DMS 273 (cell line): ENCODE measurements around the gene TULP1.

Experiments
- DNase-seq: peaks from one replicate; lab custom pipeline; 2025; ENCODE audit not compliant: unreplicated experiment; lab: John Stamatoyannopoulos, UW

TULP1 gene

GRCh38 chr6:35497571-35498421 is 14.9 kb downstream of the TULP1 start:
- peak; percentile 73 for DNase-seq

GRCh38 chr6:35496841-35497570 is 15.7 kb downstream of the TULP1 start, which contains the start of gene TEAD3:
Gene TEAD3, minus strand, starts transcription at chr6:35497079.
- peak; percentile 82 for DNase-seq

GRCh38 chr6:35496036-35496840 is 16.5 kb downstream of the TULP1 start:
- DNase-seq, result peak; percentile 73

GRCh38 chr6:35495258-35496035 is 17.2 kb downstream of the TULP1 start:
- DNase-seq, result no peak

- peak; percentile 40 for DNase-seq
Measured at GRCh38 chr6:35494161-35494563, 18.5 kb downstream of the TULP1 start.

GRCh38 chr6:35493307-35493983 is 19.3 kb downstream of the TULP1 start:
- DNase-seq, result no peak

- DNase-seq, result no peak
Measured at GRCh38 chr6:35492974-35493284, 19.8 kb downstream of the TULP1 start.

- DNase-seq, result peak; percentile 74
Measured at GRCh38 chr6:35492258-35492973, 20.3 kb downstream of the TULP1 start.

GRCh38 chr6:35491558-35492257 is 21.0 kb downstream of the TULP1 start:
- DNase-seq, result peak; percentile 59

- peak; percentile 60 for DNase-seq
Measured at GRCh38 chr6:35490821-35491557, 21.7 kb downstream of the TULP1 start.

- DNase-seq, result peak; percentile 99
Measured at GRCh38 chr6:35489995-35490791, 22.5 kb downstream of the TULP1 start.

- DNase-seq, result no peak
Measured at GRCh38 chr6:35489066-35489465, 23.6 kb downstream of the TULP1 start.

- no peak for DNase-seq
Measured at GRCh38 chr6:35488517-35488862, 24.2 kb downstream of the TULP1 start.

- DNase-seq, result peak; percentile 85
Measured at GRCh38 chr6:35487658-35488516, 24.8 kb downstream of the TULP1 start.

GRCh38 chr6:35486005-35486925 is 26.4 kb downstream of the TULP1 start:
- no peak for DNase-seq
